ENCODE measurements around the gene CNTF. TPM values are rescaled to one million over a fixed set of nuclear protein-coding genes. Genes with fewer than 3 reads are reported as not detected.
A peak's percentile ranks its signal among the peaks of the same experiment; 100 is the strongest.

Gene CNTF
- polyA plus RNA-seq, 1 of the 3 experiments (the other 2 are of a cell fraction): 0.87 TPM

- Histone ChIP-seq H3K4me1 (ENCODE audit: control insufficient read depth in 1 of 2, insufficient read depth in 2 of 2, low read depth in 1 of 2, low read length in 1 of 2) (peaks cover 0 to 17% of the 10 kb centered on the region in 2 experiments; a peak in 3 of 4 replicates), H3K79me2 (ENCODE audit: insufficient read depth) (no peaks in the 10 kb centered on the region), H3K27ac (ENCODE audit: low read depth in 2 of 2, low read length in 1 of 2) (peak overlapping the region; percentile 34 to 62; a peak in 3 of 4 replicates), H3K9me3 (no peaks in the 10 kb centered on the region), H3F3A (replicated peaks; ENCODE audit: insufficient read depth) (peaks cover 14% of the 10 kb centered on the region), H3K9me2 (no peaks in the 10 kb centered on the region), H3K9ac (no peak overlapping the region; the same call in 1 of the 2 replicates), H3K36me3 (replicated peaks in 1 of 2; ENCODE audit: control insufficient read depth in 1 of 2, insufficient read depth in 2 of 2, low read length in 1 of 2) (peaks cover 29 to 42% of the 10 kb centered on the region in 2 experiments), H3K4me3 (ENCODE audit: low read depth in 2 of 2, low read length in 1 of 2) (no peak overlapping the region), H3K27me3 (ENCODE audit: insufficient read depth) (no peaks in the 10 kb centered on the region), H3K4me2 (peak overlapping the region; percentile 8; the same call in 1 of the 2 replicates), H4K20me1 (ENCODE audit: insufficient read depth) (no peaks in the 10 kb centered on the region), H2AFZ (ENCODE audit: low read depth) (no peak overlapping the region)
- TF ChIP-seq YY1 (IDR thresholded peaks at IDR 0.05; ENCODE audit: low read depth) (no peak), JUND (IDR thresholded peaks at IDR 0.05) (no peak), MEF2A (IDR thresholded peaks at IDR 0.05; ENCODE audit: borderline replicate concordance, low read depth) (no peak), CHD2 (IDR thresholded peaks at IDR 0.05; ENCODE audit: low read length, partially characterized antibody) (no peak), TCF12 (IDR thresholded peaks at IDR 0.05) (no peak), FOSL2 (IDR thresholded peaks at IDR 0.05; ENCODE audit: borderline replicate concordance, low read depth) (no peak), EP300 (IDR thresholded peaks at IDR 0.05; ENCODE audit: borderline replicate concordance in 1 of 2, low read depth in 1 of 2, low read length in 1 of 2) (no peak), TAF1 (IDR thresholded peaks at IDR 0.05; ENCODE audit: borderline replicate concordance, low read depth, low read length) (no peak), FOXJ3 (CRISPR knock-in tag; IDR thresholded peaks at IDR 0.05) (no peak), ELF1 (IDR thresholded peaks at IDR 0.05) (no peak), RCOR1 (IDR thresholded peaks at IDR 0.05; ENCODE audit: low read length) (no peak), GABPA (IDR thresholded peaks at IDR 0.05; ENCODE audit: low read depth) (no peak), EZH2phosphoT487 (IDR thresholded peaks at IDR 0.05; ENCODE audit: borderline replicate concordance, low read depth) (no peak), MAX (IDR thresholded peaks at IDR 0.05; ENCODE audit: low read depth) (no peak)
- TF ChIP-seq, protein P1, sequence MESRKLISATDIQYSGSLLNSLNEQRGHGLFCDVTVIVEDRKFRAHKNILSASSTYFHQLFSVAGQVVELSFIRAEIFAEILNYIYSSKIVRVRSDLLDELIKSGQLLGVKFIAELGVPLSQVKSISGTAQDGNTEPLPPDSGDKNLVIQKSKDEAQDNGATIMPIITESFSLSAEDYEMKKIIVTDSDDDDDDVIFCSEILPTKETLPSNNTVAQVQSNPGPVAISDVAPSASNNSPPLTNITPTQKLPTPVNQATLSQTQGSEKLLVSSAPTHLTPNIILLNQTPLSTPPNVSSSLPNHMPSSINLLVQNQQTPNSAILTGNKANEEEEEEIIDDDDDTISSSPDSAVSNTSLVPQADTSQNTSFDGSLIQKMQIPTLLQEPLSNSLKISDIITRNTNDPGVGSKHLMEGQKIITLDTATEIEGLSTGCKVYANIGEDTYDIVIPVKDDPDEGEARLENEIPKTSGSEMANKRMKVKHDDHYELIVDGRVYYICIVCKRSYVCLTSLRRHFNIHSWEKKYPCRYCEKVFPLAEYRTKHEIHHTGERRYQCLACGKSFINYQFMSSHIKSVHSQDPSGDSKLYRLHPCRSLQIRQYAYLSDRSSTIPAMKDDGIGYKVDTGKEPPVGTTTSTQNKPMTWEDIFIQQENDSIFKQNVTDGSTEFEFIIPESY (IDR thresholded peaks at IDR 0.05; ENCODE audit: borderline replicate concordance, low read depth): no peak
- WGBS (ENCODE audit: low lambda C conversion rate): 79% methylated on average over 4 of the region's 4 CpGs
- ChIA-PET CTCF (interaction anchor here (0.7 to 4.1 kb wide), 3 partner anchors 50 to 113 kb away, joined by 3 to 33 read pairs (median 3); no protein-coding TSS in a partner anchor), POLR2A (no interaction called here)
- no peak for DNase-seq
These were observed 4.5 kb downstream of the CNTF start for GRCh38 chr11:58626934-58627483.

- CTCF ChIA-PET: interaction anchor here (0.8 to 4.1 kb wide), 10 partner anchors 9 to 104 kb away, joined by 3 to 33 read pairs (median 4); partner anchors contain the start of gene LPXN
- POLR2A ChIA-PET: no interaction called here
These were observed 6.0 kb downstream of the CNTF start for GRCh38 chr11:58628446-58628845.

More at GRCh38 chr11:58628446-58628845, 6.0 kb downstream of the CNTF start:
- no peaks in the 10 kb centered on the region for H3K9me2 ChIP-seq
- no peak for TF ChIP-seq NRF1 (IDR thresholded peaks at IDR 0.05; ENCODE audit: low read depth, low read length)
- TF ChIP-seq EZH2phosphoT487 (IDR thresholded peaks at IDR 0.05; ENCODE audit: borderline replicate concordance, low read depth): no peak
- no peak for TF ChIP-seq EP300 (IDR thresholded peaks at IDR 0.05; ENCODE audit: borderline replicate concordance in 1 of 2, low read depth in 1 of 2, low read length in 1 of 2)
- no peak for TF ChIP-seq YY1 (IDR thresholded peaks at IDR 0.05; ENCODE audit: low read depth)
- TF ChIP-seq TCF12 (IDR thresholded peaks at IDR 0.05): no peak
- no peak for TF ChIP-seq MAX (IDR thresholded peaks at IDR 0.05; ENCODE audit: low read depth)
- TF ChIP-seq TAF1 (IDR thresholded peaks at IDR 0.05; ENCODE audit: borderline replicate concordance, low read depth, low read length): no peak
- TF ChIP-seq JUND (IDR thresholded peaks at IDR 0.05): no peak
- TF ChIP-seq MXI1 (IDR thresholded peaks at IDR 0.05; ENCODE audit: low read depth, low read length): no peak
- no peak for TF ChIP-seq ELF1 (IDR thresholded peaks at IDR 0.05)
- H2AFZ ChIP-seq (ENCODE audit: low read depth): no peak overlapping the region
- peak overlapping the region in 1 of 2 experiments; percentile 62; a peak in 2 of 4 replicates for H3K27ac ChIP-seq (ENCODE audit: low read depth in 2 of 2, low read length in 1 of 2)
- H4K20me1 ChIP-seq (ENCODE audit: insufficient read depth): no peaks in the 10 kb centered on the region
- peaks cover 0 to 17% of the 10 kb centered on the region in 2 experiments; a peak in 3 of 4 replicates for H3K4me1 ChIP-seq (ENCODE audit: control insufficient read depth in 1 of 2, insufficient read depth in 2 of 2, low read depth in 1 of 2, low read length in 1 of 2)
- H3K9me3 ChIP-seq: no peaks in the 10 kb centered on the region
- peaks cover 14% of the 10 kb centered on the region for H3F3A ChIP-seq (replicated peaks; ENCODE audit: insufficient read depth)
- H3K27me3 ChIP-seq (ENCODE audit: insufficient read depth): no peaks in the 10 kb centered on the region
- H3K36me3 ChIP-seq (replicated peaks in 1 of 2; ENCODE audit: control insufficient read depth in 1 of 2, insufficient read depth in 2 of 2, low read length in 1 of 2): peaks cover 21 to 29% of the 10 kb centered on the region in 2 experiments
- H3K9ac ChIP-seq: 0 out of 2 replicates have a peak overlapping the region, but pooled peaks have one; percentile 9
- H3K79me2 ChIP-seq (ENCODE audit: insufficient read depth): no peaks in the 10 kb centered on the region
- peak overlapping the region; percentile 23; the same call in 1 of the 2 replicates for H3K4me2 ChIP-seq
- H3K4me3 ChIP-seq (ENCODE audit: low read depth in 2 of 2, low read length in 1 of 2): no peak overlapping the region
- 93% methylated on average over 3 of the region's 3 CpGs for WGBS (ENCODE audit: low lambda C conversion rate)
- DNase-seq: no peak

All from SK-N-SH (cell line).